ENCODE results near the gene PPP2R5D.

DNA sequence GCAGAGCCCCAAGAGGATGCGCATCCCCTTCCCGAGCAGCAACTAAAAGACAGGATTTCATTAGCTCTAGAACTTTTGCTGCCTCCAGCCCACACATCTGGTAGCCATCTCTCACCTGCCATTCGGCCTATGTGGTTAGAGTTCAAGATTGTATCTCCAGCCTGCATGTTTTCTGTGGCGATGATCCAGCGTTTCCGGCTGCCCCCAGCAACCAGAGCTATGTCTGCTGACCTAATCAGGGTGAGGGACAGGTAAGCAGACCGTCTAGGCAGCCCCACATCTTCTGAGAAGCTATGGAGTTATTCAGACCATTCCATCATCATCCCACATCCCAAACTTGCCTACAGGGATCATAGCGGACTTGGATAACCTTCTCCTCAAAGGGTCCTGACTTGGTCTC is 71.6 kb downstream of the PPP2R5D start:
- TF ChIP-seq, protein P1, sequence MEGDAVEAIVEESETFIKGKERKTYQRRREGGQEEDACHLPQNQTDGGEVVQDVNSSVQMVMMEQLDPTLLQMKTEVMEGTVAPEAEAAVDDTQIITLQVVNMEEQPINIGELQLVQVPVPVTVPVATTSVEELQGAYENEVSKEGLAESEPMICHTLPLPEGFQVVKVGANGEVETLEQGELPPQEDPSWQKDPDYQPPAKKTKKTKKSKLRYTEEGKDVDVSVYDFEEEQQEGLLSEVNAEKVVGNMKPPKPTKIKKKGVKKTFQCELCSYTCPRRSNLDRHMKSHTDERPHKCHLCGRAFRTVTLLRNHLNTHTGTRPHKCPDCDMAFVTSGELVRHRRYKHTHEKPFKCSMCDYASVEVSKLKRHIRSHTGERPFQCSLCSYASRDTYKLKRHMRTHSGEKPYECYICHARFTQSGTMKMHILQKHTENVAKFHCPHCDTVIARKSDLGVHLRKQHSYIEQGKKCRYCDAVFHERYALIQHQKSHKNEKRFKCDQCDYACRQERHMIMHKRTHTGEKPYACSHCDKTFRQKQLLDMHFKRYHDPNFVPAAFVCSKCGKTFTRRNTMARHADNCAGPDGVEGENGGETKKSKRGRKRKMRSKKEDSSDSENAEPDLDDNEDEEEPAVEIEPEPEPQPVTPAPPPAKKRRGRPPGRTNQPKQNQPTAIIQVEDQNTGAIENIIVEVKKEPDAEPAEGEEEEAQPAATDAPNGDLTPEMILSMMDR (conservative IDR thresholded peaks at IDR 0.05) = no peak
- no peak for TF ChIP-seq EZH2 (IDR thresholded peaks at IDR 0.05; ENCODE audit: low read depth)

Data from PC-9 (cell line).